Ishikawa (cell line): Measurements from ENCODE around the gene USP4.

Source experiments
- CEBPB ChIP-seq: IDR thresholded peaks from 2 replicates; pipeline ENCODE4 v1.6.1; 2012
- CREB1 ChIP-seq: IDR thresholded peaks from 2 replicates; pipeline ENCODE4 v1.6.1; 2012; ENCODE audit warnings: low read depth
- EGR1 ChIP-seq: IDR thresholded peaks from 2 replicates; pipeline ENCODE4 v1.6.1; 2012
- EP300 ChIP-seq: IDR thresholded peaks from 2 replicates; pipeline ENCODE4 v1.6.1; 2012; ENCODE audit warnings: borderline replicate concordance
- FOXM1 ChIP-seq: IDR thresholded peaks from 2 replicates; pipeline ENCODE4 v1.6.1; 2012; ENCODE audit warnings: low read depth, borderline replicate concordance
- NFIC ChIP-seq: IDR thresholded peaks from 2 replicates; pipeline ENCODE4 v1.6.1; 2012
- RAD21 ChIP-seq: IDR thresholded peaks from 2 replicates; pipeline ENCODE4 v1.6.1; 2012; ENCODE audit warnings: low read depth
- REST ChIP-seq: IDR thresholded peaks from 2 replicates; pipeline ENCODE4 v1.6.1; 2012; ENCODE audit warnings: low read depth, mild to moderate bottlenecking
- TAF1 ChIP-seq: IDR thresholded peaks from 2 replicates; pipeline ENCODE4 v1.6.1; 2012; ENCODE audit warnings: low read depth, mild to moderate bottlenecking
- TCF12 ChIP-seq: IDR thresholded peaks from 2 replicates; pipeline ENCODE4 v1.6.1; 2012; ENCODE audit warnings: low read depth
- TEAD4 ChIP-seq: IDR thresholded peaks from 2 replicates; pipeline ENCODE4 v1.6.1; 2012
- YY1 ChIP-seq: IDR thresholded peaks from 2 replicates; pipeline ENCODE4 v1.6.1; 2012; ENCODE audit warnings: low read depth
- ZBTB7A ChIP-seq: IDR thresholded peaks from 2 replicates; pipeline ENCODE4 v1.6.1; 2012; ENCODE audit warnings: low read depth
- TF ChIP-seq, protein P1 (sequence below): IDR thresholded peaks from 2 replicates; pipeline ENCODE4 v1.6.1; 2012

The USP4 gene

DNA sequence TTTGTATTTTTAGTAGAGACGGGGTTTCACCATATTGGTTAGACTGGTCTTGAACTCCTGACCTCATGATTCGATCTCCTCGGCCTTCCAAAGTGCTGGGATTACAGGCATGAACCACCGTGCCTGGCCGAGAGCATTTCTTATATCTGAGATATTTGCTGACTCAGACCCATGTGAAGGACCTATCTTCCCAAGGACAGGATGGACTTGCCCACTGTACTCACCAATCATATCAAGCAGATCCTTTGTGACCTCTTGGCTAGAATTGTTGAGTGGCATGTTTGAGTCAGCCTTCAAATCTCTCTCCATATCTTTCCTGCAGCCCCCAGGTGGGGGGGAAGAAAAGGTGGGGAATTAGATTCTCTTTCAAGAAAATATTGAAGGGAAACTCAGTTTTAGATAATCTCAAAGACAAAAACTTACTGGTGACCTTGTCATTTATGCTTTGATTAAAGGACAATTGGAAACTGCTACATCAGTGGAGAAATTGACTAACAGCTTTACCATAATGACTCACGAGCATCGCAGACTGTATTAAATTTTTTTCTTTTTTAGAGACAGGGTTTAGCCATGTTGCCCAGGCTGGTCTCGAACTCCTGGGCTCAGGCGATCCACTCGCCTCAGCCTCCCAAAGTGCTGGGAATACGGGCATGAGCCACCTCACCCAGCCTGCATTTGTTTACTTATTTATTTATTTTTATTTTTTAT, 65.9 kb downstream of the USP4 start:
- no peak for TF ChIP-seq ZBTB7A
- TF ChIP-seq CEBPB, result no peak
- TF ChIP-seq, protein P1, sequence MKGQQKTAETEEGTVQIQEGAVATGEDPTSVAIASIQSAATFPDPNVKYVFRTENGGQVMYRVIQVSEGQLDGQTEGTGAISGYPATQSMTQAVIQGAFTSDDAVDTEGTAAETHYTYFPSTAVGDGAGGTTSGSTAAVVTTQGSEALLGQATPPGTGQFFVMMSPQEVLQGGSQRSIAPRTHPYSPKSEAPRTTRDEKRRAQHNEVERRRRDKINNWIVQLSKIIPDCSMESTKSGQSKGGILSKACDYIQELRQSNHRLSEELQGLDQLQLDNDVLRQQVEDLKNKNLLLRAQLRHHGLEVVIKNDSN, result no peak
- TF ChIP-seq EGR1, result no peak
- TF ChIP-seq NFIC, result no peak
- no peak for TF ChIP-seq REST
- TF ChIP-seq TCF12, result no peak
- no peak for TF ChIP-seq YY1
- TF ChIP-seq CREB1, result no peak

GRCh38 chr3:49271047-49271446, 68.8 kb downstream of the USP4 start:
- TF ChIP-seq TCF12, result no peak
- no peak for TF ChIP-seq RAD21
- TF ChIP-seq, protein P1, result no peak
- no peak for TF ChIP-seq TAF1
- TF ChIP-seq FOXM1, result no peak
- no peak for TF ChIP-seq CEBPB
- no peak for TF ChIP-seq YY1
- TF ChIP-seq CREB1, result no peak
- no peak for TF ChIP-seq NFIC
- TF ChIP-seq ZBTB7A, result no peak
- TF ChIP-seq TEAD4, result no peak
- no peak for TF ChIP-seq EP300

DNA sequence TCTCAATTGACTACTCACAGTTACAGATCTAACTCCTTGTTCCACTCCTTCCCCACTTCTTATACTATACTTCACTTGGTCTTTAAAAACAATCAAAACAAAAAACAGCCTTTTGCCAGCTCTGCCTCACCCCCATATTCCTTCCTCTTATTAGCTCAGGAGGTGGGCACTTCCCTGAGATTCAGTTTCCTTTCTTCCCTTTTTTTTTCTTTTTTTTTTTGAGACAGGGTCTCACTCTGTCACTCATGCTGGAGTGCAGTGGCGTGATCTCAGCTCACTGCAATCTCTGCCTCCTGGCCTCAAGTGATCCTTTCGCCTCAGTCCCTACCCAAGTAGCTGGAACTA, 69.7 kb downstream of the USP4 start:
- TF ChIP-seq TAF1 (no peak), ZBTB7A (no peak)

GRCh38 chr3:49269443-49270155, 70.3 kb downstream of the USP4 start:
- TF ChIP-seq FOXM1 (no peak), TAF1 (no peak), ZBTB7A (no peak)

DNA sequence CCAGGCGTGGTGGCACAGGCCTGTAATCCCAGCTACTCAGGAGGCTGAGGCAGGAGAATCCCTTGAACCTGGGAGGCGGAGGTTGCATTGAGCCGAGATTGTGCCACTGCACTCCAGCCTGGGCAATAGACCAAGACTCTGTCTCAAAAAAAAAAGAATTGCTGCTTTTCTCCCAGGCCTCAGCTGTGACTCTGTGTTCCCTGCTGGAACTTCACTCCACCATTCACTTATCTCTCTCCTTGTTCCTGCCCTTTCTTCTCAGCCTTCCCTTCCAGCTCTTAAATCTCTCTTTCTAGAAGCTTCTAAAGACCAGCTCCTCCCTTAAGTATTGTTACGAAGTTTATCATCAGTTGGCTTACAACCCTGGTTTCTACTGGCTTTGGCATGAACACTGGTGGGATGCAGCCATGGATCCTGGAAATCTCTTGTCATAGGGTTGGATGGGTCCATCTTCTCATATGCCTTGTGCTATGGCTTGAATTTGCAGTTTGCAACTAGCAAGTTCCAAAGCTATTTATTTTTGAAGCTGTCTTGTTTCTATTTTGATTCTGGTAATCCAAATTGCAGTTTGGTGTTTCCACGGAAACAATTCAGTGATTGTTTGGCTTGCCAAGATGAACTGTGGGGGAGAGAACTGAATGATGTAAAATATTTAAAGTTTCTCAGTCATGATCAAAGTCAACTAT, 73.3 kb downstream of the USP4 start:
- TF ChIP-seq TEAD4 (no peak), YY1 (no peak), FOXM1 (no peak), TAF1 (no peak), EP300 (no peak), REST (no peak), ZBTB7A (no peak)
- TF ChIP-seq, protein P1, result no peak

- TF ChIP-seq FOXM1, result no peak
Observed at GRCh38 chr3:49265661-49266386, 74.0 kb downstream of the USP4 start.
